ENCODE measurements around the gene KMT2E.

The KMT2E gene

DNA sequence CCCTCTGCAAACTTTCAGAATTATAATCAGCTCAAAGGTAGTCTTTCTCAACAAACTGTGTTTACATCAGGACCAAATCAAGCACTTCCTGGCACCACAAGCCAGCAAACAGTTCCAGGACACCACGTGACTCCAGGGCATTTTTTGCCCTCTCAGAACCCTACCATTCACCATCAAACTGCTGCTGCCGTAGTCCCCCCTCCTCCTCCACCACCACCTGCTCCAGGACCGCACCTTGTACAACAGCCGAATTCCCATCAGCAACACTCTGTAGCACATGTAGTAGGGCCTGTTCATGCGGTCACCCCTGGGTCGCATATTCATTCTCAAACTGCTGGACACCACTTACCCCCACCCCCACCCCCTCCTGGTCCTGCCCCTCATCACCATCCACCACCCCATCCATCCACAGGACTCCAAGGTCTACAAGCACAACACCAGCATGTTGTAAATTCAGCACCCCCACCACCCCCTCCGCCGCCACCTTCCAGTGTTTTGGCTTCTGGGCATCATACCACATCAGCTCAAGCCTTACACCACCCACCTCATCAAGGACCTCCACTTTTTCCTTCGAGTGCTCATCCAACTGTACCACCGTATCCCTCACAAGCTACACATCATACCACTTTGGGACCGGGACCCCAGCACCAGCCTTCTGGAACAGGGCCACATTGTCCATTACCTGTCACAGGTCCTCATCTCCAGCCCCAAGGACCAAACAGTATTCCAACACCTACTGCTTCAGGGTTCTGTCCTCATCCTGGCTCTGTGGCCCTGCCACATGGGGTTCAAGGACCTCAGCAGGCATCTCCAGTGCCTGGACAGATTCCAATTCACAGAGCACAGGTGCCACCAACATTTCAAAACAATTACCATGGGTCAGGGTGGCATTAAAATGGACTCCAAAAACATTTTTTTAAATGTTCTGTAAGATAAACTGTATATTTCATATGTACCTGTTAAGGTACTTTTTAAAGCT lies 98.7 kb downstream of the KMT2E start:
- DNase-seq (ENCODE audit: low spot score) = no peak
- in situ Hi-C loops (cut with MboI; ENCODE audit: low sequenced_read_pairs, unreplicated experiment) = no loop called here
- TF ChIP-seq CTCF (IDR thresholded peaks at IDR 0.05; ENCODE audit: borderline replicate concordance, control extremely low read depth, extremely low read depth, insufficient read depth, missing control alignments) = no peak

DNA sequence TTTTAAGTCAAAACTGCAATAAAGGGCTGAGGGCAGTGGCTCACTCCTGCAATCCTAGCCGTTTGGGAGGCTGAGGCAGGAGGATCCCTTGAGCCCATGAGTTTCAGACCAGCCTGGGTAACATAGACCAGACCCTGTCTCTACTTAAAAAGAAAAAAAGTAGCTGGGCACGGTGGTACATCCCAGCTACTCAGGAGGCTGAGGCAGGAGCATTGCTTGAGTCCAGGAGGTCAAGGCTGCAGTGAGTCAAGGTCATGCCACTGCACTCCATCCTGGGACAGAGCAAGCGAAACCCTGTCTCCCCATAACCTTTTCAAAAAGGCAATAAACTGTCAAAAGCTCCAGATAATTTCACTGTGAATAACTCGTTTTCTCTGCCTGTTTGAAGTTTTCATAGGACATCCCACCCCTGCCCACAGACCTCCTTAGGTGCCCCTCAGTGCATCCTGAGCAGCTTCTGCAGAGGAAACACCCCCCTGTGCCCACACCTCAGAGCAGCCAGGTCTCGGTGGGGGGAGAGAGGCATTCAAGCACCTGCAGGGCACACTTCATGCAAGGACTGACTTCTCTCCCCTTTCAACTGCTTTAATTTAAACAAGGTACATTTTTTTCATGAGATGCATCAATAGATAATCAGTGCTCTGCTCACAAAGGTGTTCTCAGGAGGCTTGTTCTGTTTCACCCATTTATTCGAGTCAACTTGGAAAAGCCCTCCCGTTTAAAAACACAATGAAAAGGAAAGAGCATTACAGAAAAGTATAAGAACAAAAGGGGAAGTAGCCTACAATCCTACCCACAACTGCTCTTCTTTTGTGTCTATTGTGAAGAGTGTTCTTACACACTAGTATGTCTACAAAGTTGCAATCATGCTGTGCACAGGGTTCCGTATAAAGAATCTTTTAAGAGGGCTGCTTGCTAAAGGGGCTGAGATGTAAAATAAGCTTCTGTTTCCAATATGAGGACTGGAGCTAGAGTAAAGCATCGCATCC lies 104.9 kb downstream of the KMT2E start:
- DNase-seq (ENCODE audit: low spot score) = no peak
- in situ Hi-C loops (cut with MboI; ENCODE audit: low sequenced_read_pairs, unreplicated experiment) = no loop called here

GRCh38 chr7:105122619-105123018 lies 108.6 kb downstream of the KMT2E start:
- in situ Hi-C loops (cut with MboI; ENCODE audit: low sequenced_read_pairs, unreplicated experiment) = no loop called here
- TF ChIP-seq CTCF (IDR thresholded peaks at IDR 0.05; ENCODE audit: borderline replicate concordance, control extremely low read depth, extremely low read depth, insufficient read depth, missing control alignments) = no peak
- no peak for DNase-seq (ENCODE audit: low spot score)

More for the DNA sequence above, 104.9 kb downstream of the KMT2E start:
- TF ChIP-seq CTCF (IDR thresholded peaks at IDR 0.05; ENCODE audit: borderline replicate concordance, control extremely low read depth, extremely low read depth, insufficient read depth, missing control alignments) = no peak

DNA sequence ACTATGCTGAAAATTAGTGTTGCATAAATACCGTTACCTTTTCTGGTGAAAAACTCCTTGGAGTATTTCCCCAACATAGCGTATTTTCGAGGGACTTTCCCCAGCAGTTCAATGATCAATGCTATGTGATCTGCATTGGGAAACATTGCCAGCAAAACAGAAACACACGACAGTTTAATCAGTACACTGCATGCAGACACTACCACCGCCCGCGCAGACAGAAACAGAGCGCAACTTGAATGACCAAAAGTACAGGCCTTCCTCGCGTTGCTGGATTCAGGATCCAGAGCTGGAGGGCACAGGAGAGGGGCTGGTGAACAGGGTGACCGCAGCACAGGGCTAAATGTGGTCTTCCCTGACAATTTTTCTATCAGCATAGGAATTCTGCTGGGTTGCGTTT lies 111.7 kb downstream of the KMT2E start:
- in situ Hi-C loops (cut with MboI; ENCODE audit: low sequenced_read_pairs, unreplicated experiment) = no loop called here
- TF ChIP-seq CTCF (IDR thresholded peaks at IDR 0.05; ENCODE audit: borderline replicate concordance, control extremely low read depth, extremely low read depth, insufficient read depth, missing control alignments) = no peak
- DNase-seq (ENCODE audit: low spot score) = no peak

DNA sequence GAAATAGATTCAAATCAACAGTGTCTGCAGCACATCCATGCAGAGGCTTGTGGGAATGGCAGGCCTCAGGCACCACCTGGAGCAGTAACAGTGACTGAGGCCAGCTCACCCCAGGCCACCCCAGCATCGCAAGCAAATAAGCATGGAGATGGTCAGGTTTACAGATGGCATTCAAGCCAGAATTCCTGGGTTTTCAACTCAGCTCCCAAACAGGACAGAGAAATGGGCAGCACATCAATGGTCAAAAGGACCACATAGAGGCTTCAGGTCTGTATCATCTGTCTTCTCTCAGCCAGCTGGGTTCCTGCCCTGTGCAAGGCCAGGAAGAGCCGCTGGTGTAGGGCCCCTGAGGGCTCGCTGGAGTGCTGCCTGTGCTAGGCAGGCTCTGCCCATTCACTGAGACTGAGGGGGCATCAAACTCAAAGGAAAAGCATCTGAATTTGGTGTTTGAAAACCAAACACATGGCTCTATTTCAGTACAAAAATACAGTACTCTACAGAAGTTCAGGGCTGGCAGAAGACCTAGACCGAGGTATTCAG lies 112.5 kb downstream of the KMT2E start:
- in situ Hi-C loops (cut with MboI; ENCODE audit: low sequenced_read_pairs, unreplicated experiment) = no loop called here
- no peak for TF ChIP-seq CTCF (IDR thresholded peaks at IDR 0.05; ENCODE audit: borderline replicate concordance, control extremely low read depth, extremely low read depth, insufficient read depth, missing control alignments)
- no peak for DNase-seq (ENCODE audit: low spot score)

DNA sequence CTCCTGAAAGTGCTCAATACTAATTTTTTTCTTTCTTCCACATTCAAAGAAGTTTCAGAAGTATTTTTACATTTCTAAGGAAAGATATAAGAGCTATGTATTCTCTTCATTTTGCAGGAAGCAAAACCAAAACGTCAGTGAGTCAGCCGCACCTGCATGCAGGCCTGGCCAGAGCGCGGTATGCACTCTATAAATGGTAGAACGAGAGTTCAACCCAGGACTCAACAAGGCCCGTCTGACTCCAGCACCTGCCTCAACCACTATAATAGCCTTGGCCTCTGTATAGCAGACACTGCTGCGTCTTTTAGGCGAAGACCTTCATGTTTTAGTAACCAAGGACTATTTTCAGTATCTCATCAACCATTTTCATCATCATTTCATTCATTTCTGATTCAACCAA lies 113.2 kb downstream of the KMT2E start:
- TF ChIP-seq CTCF (IDR thresholded peaks at IDR 0.05; ENCODE audit: borderline replicate concordance, control extremely low read depth, extremely low read depth, insufficient read depth, missing control alignments) = no peak
- no peak for DNase-seq (ENCODE audit: low spot score)
- in situ Hi-C loops (cut with MboI; ENCODE audit: low sequenced_read_pairs, unreplicated experiment) = no loop called here

Measured in GM13976 (cell line).